ENCODE results near the gene TOMM70.
"Not testable (repeated sequence)": the region's sequence is repeated elsewhere in the genome, so short reads cannot be mapped to it uniquely, and the experiment has no call there.

The TOMM70 gene

DNA sequence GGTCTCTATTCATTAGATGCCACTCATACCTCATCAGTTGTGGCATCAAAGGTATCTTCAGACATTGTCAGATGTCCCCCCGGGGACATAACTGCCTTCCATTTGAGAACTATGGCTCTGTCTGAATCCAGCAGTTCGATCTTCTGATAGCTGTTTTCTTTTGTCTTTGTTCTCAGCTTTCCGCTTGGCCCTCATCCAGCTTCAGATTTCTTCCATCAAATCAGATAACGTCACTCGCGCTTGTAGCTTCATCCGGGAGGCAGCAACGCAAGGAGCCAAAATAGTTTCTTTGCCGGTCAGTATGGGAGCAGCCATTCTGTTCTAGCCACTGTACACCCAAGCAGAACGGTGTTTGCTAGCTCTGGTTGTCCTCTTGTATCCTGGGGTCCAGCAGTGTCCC, 62.0 kb downstream of the TOMM70 start:
- Histone ChIP-seq H3K4me2 (ENCODE audit: low read length) (no peak overlapping the region), H3K9me2 (ENCODE audit: low read depth, low read length) (no peaks in the 10 kb centered on the region), H3K4me1 (ENCODE audit: insufficient read depth, low read length, severe bottlenecking) (peaks cover 17% of the 10 kb centered on the region), H3K27ac (ENCODE audit: low read depth, low read length, poor library complexity, severe bottlenecking) (no peak overlapping the region), H3F3A (ENCODE audit: insufficient read depth, low read length) (no peaks in the 10 kb centered on the region), H2AFZ (ENCODE audit: low read length) (no peak overlapping the region), H3K9me3 (ENCODE audit: low read length) (0 out of 2 replicates have a peak, but pooled peaks cover 3% of the 10 kb centered on the region), H3K9ac (ENCODE audit: low read length) (no peak overlapping the region), H3K27me3 (ENCODE audit: insufficient read depth, low read length) (no peaks in the 10 kb centered on the region), H3K36me3 (ENCODE audit: insufficient read depth, low read length) (peaks cover 53% of the 10 kb centered on the region), H3K4me3 (ENCODE audit: low read depth, low read length, poor library complexity, severe bottlenecking) (no peak overlapping the region), H4K20me1 (ENCODE audit: insufficient read depth, low read length) (no peaks in the 10 kb centered on the region), H3K79me2 (ENCODE audit: insufficient read depth, low read length) (no peaks in the 10 kb centered on the region)
- TF ChIP-seq, protein P1, sequence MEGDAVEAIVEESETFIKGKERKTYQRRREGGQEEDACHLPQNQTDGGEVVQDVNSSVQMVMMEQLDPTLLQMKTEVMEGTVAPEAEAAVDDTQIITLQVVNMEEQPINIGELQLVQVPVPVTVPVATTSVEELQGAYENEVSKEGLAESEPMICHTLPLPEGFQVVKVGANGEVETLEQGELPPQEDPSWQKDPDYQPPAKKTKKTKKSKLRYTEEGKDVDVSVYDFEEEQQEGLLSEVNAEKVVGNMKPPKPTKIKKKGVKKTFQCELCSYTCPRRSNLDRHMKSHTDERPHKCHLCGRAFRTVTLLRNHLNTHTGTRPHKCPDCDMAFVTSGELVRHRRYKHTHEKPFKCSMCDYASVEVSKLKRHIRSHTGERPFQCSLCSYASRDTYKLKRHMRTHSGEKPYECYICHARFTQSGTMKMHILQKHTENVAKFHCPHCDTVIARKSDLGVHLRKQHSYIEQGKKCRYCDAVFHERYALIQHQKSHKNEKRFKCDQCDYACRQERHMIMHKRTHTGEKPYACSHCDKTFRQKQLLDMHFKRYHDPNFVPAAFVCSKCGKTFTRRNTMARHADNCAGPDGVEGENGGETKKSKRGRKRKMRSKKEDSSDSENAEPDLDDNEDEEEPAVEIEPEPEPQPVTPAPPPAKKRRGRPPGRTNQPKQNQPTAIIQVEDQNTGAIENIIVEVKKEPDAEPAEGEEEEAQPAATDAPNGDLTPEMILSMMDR (IDR thresholded peaks at IDR 0.05; ENCODE audit: low read length) = no peak
- TF ChIP-seq EZH2 (IDR thresholded peaks at IDR 0.05; ENCODE audit: borderline replicate concordance, low read length) = no peak

DNA sequence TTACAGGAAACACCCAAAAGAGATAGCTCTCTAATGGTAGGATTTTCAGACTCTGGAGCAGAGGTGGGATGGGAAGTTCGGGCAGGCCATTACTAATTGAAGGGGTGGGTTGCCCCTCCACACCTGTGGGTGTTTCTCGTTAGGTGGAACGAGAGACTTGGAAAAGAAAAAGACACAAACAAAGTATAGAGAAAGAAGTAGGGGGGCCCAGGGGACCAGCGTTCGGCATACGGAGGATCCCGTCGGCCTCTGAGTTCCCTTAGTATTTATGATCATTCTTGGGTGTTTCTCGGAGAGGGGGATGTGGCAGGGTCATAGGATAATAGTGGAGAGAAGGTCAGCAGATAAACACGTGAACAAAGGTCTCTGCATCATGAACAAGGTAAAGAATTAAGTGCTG, 64.7 kb downstream of the TOMM70 start:
- Histone ChIP-seq H3K4me2 (ENCODE audit: low read length) (peak overlapping the region; percentile 92), H3K27ac (ENCODE audit: low read depth, low read length, poor library complexity, severe bottlenecking) (peak overlapping the region; percentile 68), H3K9ac (ENCODE audit: low read length) (peak overlapping the region; percentile 95; the same call in 1 of the 2 replicates), H3K4me3 (ENCODE audit: low read depth, low read length, poor library complexity, severe bottlenecking) (peak overlapping the region; percentile 88), H3K36me3 (ENCODE audit: insufficient read depth, low read length) (peaks cover 27% of the 10 kb centered on the region), H3K4me1 (ENCODE audit: insufficient read depth, low read length, severe bottlenecking) (peaks cover 28% of the 10 kb centered on the region)
- not testable (repeated sequence) for H4K20me1 ChIP-seq (ENCODE audit: insufficient read depth, low read length); H3K9me2 ChIP-seq (ENCODE audit: low read depth, low read length); H3F3A ChIP-seq (ENCODE audit: insufficient read depth, low read length); H3K9me3 ChIP-seq (ENCODE audit: low read length); H3K79me2 ChIP-seq (ENCODE audit: insufficient read depth, low read length); H3K27me3 ChIP-seq (ENCODE audit: insufficient read depth, low read length); H2AFZ ChIP-seq (ENCODE audit: low read length)

DNA sequence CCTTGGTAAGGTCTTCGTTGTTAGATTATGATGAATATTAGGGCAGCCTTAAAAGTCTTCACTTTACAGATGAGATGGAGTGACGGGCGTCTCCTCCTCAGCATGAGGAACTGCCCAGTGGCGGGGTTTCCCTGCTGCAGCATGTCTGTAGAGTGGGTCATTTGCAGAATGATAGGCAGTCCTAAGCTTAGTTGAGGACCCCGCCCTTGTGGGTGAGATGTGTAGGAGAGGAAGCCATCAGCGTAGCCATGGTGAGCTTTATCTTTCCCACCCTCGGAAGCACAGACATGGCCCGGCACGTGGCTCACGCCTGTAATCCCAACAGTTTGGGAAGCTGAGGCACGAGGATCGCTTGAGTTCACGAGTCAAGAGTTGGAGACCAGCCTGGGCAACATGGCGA, 65.5 kb downstream of the TOMM70 start:
- Histone ChIP-seq H4K20me1 (ENCODE audit: insufficient read depth, low read length) (no peaks in the 10 kb centered on the region), H3K9me2 (ENCODE audit: low read depth, low read length) (no peaks in the 10 kb centered on the region), H3K36me3 (ENCODE audit: insufficient read depth, low read length) (peaks cover 19% of the 10 kb centered on the region), H3K4me1 (ENCODE audit: insufficient read depth, low read length, severe bottlenecking) (peaks cover 28% of the 10 kb centered on the region), H3K9ac (ENCODE audit: low read length) (peak overlapping the region; percentile 95), H2AFZ (ENCODE audit: low read length) (no peak overlapping the region), H3K4me3 (ENCODE audit: low read depth, low read length, poor library complexity, severe bottlenecking) (peak overlapping the region; percentile 88), H3K79me2 (ENCODE audit: insufficient read depth, low read length) (no peaks in the 10 kb centered on the region), H3K9me3 (ENCODE audit: low read length) (no peaks in the 10 kb centered on the region), H3F3A (ENCODE audit: insufficient read depth, low read length) (no peaks in the 10 kb centered on the region), H3K27me3 (ENCODE audit: insufficient read depth, low read length) (no peaks in the 10 kb centered on the region), H3K27ac (ENCODE audit: low read depth, low read length, poor library complexity, severe bottlenecking) (peak overlapping the region; percentile 68), H3K4me2 (ENCODE audit: low read length) (peak overlapping the region; percentile 92)
- TF ChIP-seq, protein P1 (IDR thresholded peaks at IDR 0.05; ENCODE audit: low read length) = no peak
- no peak for TF ChIP-seq EZH2 (IDR thresholded peaks at IDR 0.05; ENCODE audit: borderline replicate concordance, low read length)
